OCI-LY3 (cell line): ENCODE data around the gene MYOF.

Experiments
- H2AFZ ChIP-seq: fragments of 200-600, 300-600 bp; shearing (Covaris generic); 2 replicates; pipeline ENCODE4 v1.6.0; 2014; ENCODE audit warnings: antibody characterized with exemption, low read depth, low read length
- H3K27ac ChIP-seq: fragments of 200-600, 300-600 bp; sonication (generic); 2 replicates; pipeline ENCODE4 v1.5.1; 2014; ENCODE audit warnings: mild to moderate bottlenecking, low read length, moderate library complexity, mixed read lengths
- H3K27me3 ChIP-seq: fragments of 200-600, 300-600 bp; sonication (generic); 2 replicates; pipeline ENCODE4 v1.6.1; 2014; ENCODE audit warnings: low read depth, low read length, mixed read lengths
- H3K36me3 ChIP-seq: fragments of 200-600, 300-600 bp; sonication (generic); replicated peaks from 2 replicates; pipeline ENCODE3; 2014; ENCODE audit warnings: low read depth, low read length, mixed read lengths
- H3K4me1 ChIP-seq: fragments of 300-600, 200-600 bp; sonication (generic); 2 replicates; pipeline ENCODE4 v1.6.1; 2014; ENCODE audit warnings: low read length, mixed read lengths
- H3K4me2 ChIP-seq: fragments of 200-600, 300-600 bp; sonication (generic); 2 replicates; pipeline ENCODE4 v1.6.1; 2014; ENCODE audit warnings: low read length, mixed read lengths
- H3K4me3 ChIP-seq: fragments of 300-600, 200-600 bp; sonication (generic); 2 replicates; pipeline ENCODE4 v1.5.1; 2014; ENCODE audit warnings: antibody characterized with exemption, mild to moderate bottlenecking, low read length, moderate library complexity
- H3K79me2 ChIP-seq: fragments of 300-600, 200-600 bp; shearing (Covaris generic); 2 replicates; pipeline ENCODE4 v1.6.1; 2014; ENCODE audit warnings: mild to moderate bottlenecking, low read length, mixed read lengths
- H3K9ac ChIP-seq: fragments of 300-600, 200-600 bp; shearing (Covaris generic); 2 replicates; pipeline ENCODE4 v1.6.0; 2014; ENCODE audit warnings: mild to moderate bottlenecking, low read length, moderate library complexity
- H3K9me3 ChIP-seq: fragments of 200-600, 300-600 bp; shearing (Covaris generic); 2 replicates; pipeline ENCODE4 v1.6.1; 2014; ENCODE audit warnings: low read length, mixed read lengths; ENCODE audit not compliant: insufficient read depth
- H4K20me1 ChIP-seq: fragments of 200-600, 300-600 bp; sonication (generic); 2 replicates; pipeline ENCODE4 v1.6.1; 2016; ENCODE audit warnings: low read length, mixed read lengths; ENCODE audit not compliant: insufficient read depth
- EZH2phosphoT487 ChIP-seq: fragments of 200-600 bp; shearing (Covaris generic); IDR thresholded peaks from 2 replicates; pipeline ENCODE4 v1.6.1; 2018; ENCODE audit warnings: antibody characterized with exemption, mixed run types, low read depth
- TF ChIP-seq, protein P1 (sequence below): fragments of 200-600, 300-600 bp; sonication (generic); IDR thresholded peaks from 2 replicates; pipeline ENCODE4 v1.5.1; 2014; ENCODE audit warnings: antibody characterized with exemption, low read length, low read depth

The MYOF gene

DNA sequence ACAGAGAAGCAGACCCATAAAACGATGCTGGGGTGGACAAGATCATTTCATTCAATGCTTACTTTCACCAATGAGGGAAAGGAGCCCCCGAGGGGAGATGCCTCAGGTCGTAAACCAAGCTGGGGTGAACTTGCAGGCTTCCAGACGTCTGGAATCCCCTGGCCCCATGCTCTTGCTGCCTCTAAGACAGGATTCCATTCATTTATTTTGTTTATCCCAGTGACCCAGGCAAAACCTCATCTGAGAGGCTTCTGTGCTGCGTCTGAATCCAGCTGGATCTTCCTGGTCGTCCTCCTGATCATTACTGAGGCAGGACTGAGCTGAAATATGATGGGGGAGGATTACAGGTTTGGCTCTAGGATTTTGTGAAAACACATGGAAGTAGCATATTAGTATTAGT is 182.9 kb downstream of the MYOF start:
- H3K9ac ChIP-seq = no peak overlapping the region
- H3K4me1 ChIP-seq = peaks cover 1% of the 10 kb centered on the region
- H3K36me3 ChIP-seq = no peaks in the 10 kb centered on the region
- H3K27me3 ChIP-seq = peaks cover 10% of the 10 kb centered on the region; the same call in 1 of the 2 replicates
- H3K9me3 ChIP-seq = no peaks in the 10 kb centered on the region
- no peak overlapping the region for H3K4me2 ChIP-seq
- H3K4me3 ChIP-seq = no peak overlapping the region
- no peaks in the 10 kb centered on the region for H3K79me2 ChIP-seq
- H3K27ac ChIP-seq = no peak overlapping the region
- TF ChIP-seq, protein P1, sequence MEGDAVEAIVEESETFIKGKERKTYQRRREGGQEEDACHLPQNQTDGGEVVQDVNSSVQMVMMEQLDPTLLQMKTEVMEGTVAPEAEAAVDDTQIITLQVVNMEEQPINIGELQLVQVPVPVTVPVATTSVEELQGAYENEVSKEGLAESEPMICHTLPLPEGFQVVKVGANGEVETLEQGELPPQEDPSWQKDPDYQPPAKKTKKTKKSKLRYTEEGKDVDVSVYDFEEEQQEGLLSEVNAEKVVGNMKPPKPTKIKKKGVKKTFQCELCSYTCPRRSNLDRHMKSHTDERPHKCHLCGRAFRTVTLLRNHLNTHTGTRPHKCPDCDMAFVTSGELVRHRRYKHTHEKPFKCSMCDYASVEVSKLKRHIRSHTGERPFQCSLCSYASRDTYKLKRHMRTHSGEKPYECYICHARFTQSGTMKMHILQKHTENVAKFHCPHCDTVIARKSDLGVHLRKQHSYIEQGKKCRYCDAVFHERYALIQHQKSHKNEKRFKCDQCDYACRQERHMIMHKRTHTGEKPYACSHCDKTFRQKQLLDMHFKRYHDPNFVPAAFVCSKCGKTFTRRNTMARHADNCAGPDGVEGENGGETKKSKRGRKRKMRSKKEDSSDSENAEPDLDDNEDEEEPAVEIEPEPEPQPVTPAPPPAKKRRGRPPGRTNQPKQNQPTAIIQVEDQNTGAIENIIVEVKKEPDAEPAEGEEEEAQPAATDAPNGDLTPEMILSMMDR = no peak
- no peak for TF ChIP-seq EZH2phosphoT487
- no peak overlapping the region for H2AFZ ChIP-seq
- H4K20me1 ChIP-seq = no peaks in the 10 kb centered on the region

DNA sequence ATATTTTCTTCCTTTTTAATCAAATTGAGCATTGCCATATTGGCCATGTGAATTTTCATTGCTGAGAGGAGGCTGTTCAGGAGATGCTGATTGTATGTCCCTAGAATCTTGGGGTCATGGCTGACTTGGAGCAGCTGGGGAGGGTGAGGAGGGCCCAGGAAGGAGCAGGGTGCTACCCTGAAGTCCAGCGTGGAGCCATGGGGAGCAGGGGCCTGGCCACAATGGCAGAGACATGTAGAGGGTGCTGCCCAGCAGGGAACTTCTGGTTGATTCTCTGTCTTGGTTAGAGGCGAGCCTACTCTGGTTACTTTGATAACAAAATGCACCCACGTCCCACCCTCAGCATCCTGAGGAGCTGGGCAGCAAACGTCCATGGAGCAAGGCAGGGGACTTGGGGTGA is 186.0 kb downstream of the MYOF start:
- Histone ChIP-seq H3K9ac (no peak overlapping the region), H4K20me1 (no peaks in the 10 kb centered on the region), H3K79me2 (no peaks in the 10 kb centered on the region), H3K4me1 (peaks cover 7% of the 10 kb centered on the region), H2AFZ (no peak overlapping the region), H3K4me3 (no peak overlapping the region), H3K4me2 (no peak overlapping the region), H3K9me3 (no peaks in the 10 kb centered on the region), H3K27me3 (peaks cover 10% of the 10 kb centered on the region; the same call in 1 of the 2 replicates), H3K36me3 (no peaks in the 10 kb centered on the region), H3K27ac (no peak overlapping the region)
- TF ChIP-seq, protein P1 = no peak
- TF ChIP-seq EZH2phosphoT487 = no peak

DNA sequence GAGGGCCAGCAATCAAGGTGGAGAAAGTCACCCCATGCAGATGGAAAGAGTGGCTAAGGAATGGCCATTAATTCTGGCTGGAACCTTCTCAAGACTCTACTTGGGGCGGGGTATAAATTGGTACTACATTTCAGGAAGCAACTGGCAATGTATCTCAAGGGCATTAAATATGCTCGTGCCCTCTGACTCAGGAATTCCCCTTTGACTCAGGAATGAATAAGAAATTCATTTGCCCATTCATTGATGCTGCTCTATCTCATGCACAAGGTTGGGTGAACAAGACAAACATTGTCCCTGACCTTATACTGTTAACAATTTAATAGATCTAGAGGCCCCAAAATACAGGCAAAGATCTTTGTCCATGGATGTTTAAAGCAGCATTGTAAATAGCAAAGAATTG is 188.1 kb downstream of the MYOF start:
- H3K27me3 ChIP-seq = no peaks in the 10 kb centered on the region
- no peak overlapping the region for H3K4me3 ChIP-seq
- peaks cover 7% of the 10 kb centered on the region for H3K4me1 ChIP-seq
- no peak overlapping the region for H3K9ac ChIP-seq
- H4K20me1 ChIP-seq = no peaks in the 10 kb centered on the region
- H2AFZ ChIP-seq = no peak overlapping the region
- H3K79me2 ChIP-seq = no peaks in the 10 kb centered on the region
- H3K9me3 ChIP-seq = no peaks in the 10 kb centered on the region
- H3K36me3 ChIP-seq = no peaks in the 10 kb centered on the region
- TF ChIP-seq, protein P1 = no peak
- TF ChIP-seq EZH2phosphoT487 = no peak
- H3K4me2 ChIP-seq = peak overlapping the region; percentile 30; the same call in 1 of the 2 replicates
- H3K27ac ChIP-seq = no peak overlapping the region

DNA sequence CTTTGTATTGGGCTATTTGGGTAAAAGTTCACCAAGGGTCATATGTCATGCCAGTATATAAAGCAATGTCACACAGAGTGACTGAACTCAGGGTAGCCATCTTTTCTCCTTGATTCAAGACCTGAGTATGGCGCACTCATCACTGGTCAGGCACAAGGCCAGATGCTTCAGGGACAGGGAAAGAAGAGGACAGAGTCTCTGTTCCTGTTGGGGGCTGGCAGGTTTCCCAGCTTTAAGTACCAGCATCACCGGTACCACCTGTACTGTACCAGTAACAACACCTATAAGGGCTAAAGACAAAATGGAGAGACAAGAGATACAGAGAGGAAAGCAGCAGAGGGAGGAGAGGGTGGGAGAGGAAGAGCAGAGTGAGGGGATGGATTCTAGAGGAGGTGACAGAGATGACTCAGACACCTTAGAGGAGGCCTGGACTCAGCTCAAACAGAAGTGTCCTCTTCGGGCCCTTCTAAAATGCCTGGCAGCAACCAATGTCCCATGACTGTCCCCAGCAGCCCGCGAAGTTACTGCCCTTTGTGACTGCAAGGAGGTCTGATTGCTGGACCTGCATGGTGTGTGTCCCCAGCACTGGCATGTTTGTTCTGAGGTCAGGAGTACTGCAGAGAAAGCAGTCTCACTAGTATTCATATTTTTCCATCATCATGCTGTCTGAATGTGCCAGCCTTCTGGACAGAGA is 191.3 kb downstream of the MYOF start:
- Histone ChIP-seq H4K20me1 (no peaks in the 10 kb centered on the region), H3K27ac (no peak overlapping the region), H3K9me3 (no peaks in the 10 kb centered on the region), H3K4me1 (peaks cover 7% of the 10 kb centered on the region), H3K79me2 (no peaks in the 10 kb centered on the region), H3K4me2 (no peak overlapping the region), H2AFZ (no peak overlapping the region), H3K9ac (no peak overlapping the region), H3K4me3 (no peak overlapping the region), H3K36me3 (no peaks in the 10 kb centered on the region), H3K27me3 (no peaks in the 10 kb centered on the region)
- TF ChIP-seq EZH2phosphoT487 = no peak
- TF ChIP-seq, protein P1 = no peak
